Panc1 (cell line): ENCODE results near the gene MYO1A. TPM values are rescaled to one million over a fixed set of nuclear protein-coding genes. Genes with fewer than 3 reads are reported as not detected.

Experiments
- ATAC-seq: fragments of 200-7000 bp; cut with Tn5 transposase; 2 replicates; pipeline ENCODE4 v1.9.1; 2020; ENCODE audit warnings: mild to moderate bottlenecking, moderate library complexity
- BruUV-seq: library from RNA; stranded (reverse); fragments of 400-500 nt; replicated peaks from 2 replicates; lab custom pipeline; 2021; lab: Mats Ljungman, UMichigan
- CTCF ChIA-PET: fragments of 300-600 bp; sonication (Branson Sonifier 250); formaldehyde crosslinking; loops from one replicate; lab custom pipeline; 2022; ENCODE audit warnings: antibody characterized with exemption; lab: Charles Lee
- POLR2A ChIA-PET: fragments of 300-600 bp; sonication (Branson Sonifier 250); formaldehyde crosslinking; loops from one replicate; lab custom pipeline; 2022; ENCODE audit warnings: antibody characterized with exemption; lab: Charles Lee
- DNase-seq: peaks from one replicate; pipeline ENCODE4 v3.0.0-alpha.2; 2010; ENCODE audit warnings: low read depth, low spot score
- H3K27ac ChIP-seq: 2 replicates; pipeline ENCODE4 v1.5.1; 2011; ENCODE audit warnings: mild to moderate bottlenecking, low read length, inconsistent platforms
- H3K27me3 ChIP-seq: fragments of 200-500 bp; sonication (Bioruptor generic); 2 replicates; pipeline ENCODE4 v1.6.0; 2014; ENCODE audit warnings: low read length, inconsistent platforms; ENCODE audit not compliant: control insufficient read depth, insufficient read depth
- H3K36me3 ChIP-seq: fragments of 200-500 bp; sonication (Bioruptor generic); 2 replicates; pipeline ENCODE4 v1.5.1; 2014; ENCODE audit warnings: inconsistent platforms, mild to moderate bottlenecking, low read length, moderate library complexity; ENCODE audit not compliant: control insufficient read depth, insufficient read depth
- H3K4me1 ChIP-seq: 2 replicates; pipeline ENCODE4 v1.5.1; 2011; ENCODE audit warnings: inconsistent platforms, mild to moderate bottlenecking, low read length, moderate library complexity; ENCODE audit not compliant: control insufficient read depth, insufficient read depth
- H3K4me3 ChIP-seq, 2 experiments: 2 replicates each; pipeline ENCODE4 v1.5.1; 2011 to 2012; ENCODE audit warnings: low read depth in 2 of 2, low read length in 2 of 2, mild to moderate bottlenecking in 2 of 2, inconsistent platforms in 1 of 2, moderate library complexity in 1 of 2
- H3K9me3 ChIP-seq: fragments of 200-500 bp; sonication (Bioruptor generic); 2 replicates; pipeline ENCODE4 v1.5.1; 2014; ENCODE audit warnings: low read depth, mild to moderate bottlenecking, inconsistent platforms, low read length, moderate library complexity; ENCODE audit not compliant: control insufficient read depth, insufficient read depth
- POLR2AphosphoS5 ChIP-seq: IDR thresholded peaks from 2 replicates; pipeline ENCODE4 v1.6.1; 2012; ENCODE audit warnings: mild to moderate bottlenecking, low read depth, low read length, moderate library complexity
- SIN3A ChIP-seq: IDR thresholded peaks from 2 replicates; pipeline ENCODE4 v1.6.1; 2012; ENCODE audit warnings: low read depth, mild to moderate bottlenecking, low read length, moderate library complexity, borderline replicate concordance; ENCODE audit not compliant: insufficient read depth
- TCF7L2 ChIP-seq: IDR thresholded peaks from 2 replicates; pipeline ENCODE4 v1.6.1; 2011; ENCODE audit warnings: mild to moderate bottlenecking, low read depth, low read length, inconsistent platforms
- in situ Hi-C: cut with HindIII; loops from 2 replicates; pipeline ENCODE4 v1.10.0; 2016; ENCODE audit warnings: low sequenced_read_pairs, low pct_unique_long_range_greater_than_20kb
- intact Hi-C: fragments of 100-400 bp; cut with micrococcal nuclease; formaldehyde crosslinking; loops from one replicate; pipeline ENCODE4 v1.10.0; 2022; ENCODE audit not compliant: unreplicated experiment
- total RNA-seq: library from RNA; stranded (reverse); gene quantifications from one replicate; pipeline ENCODE4 v1.2.1, GENCODE V29; 2021; ENCODE audit not compliant: unreplicated experiment
- TF ChIP-seq, protein P1 (sequence below): fragments of 450-650 bp; IDR thresholded peaks from 2 replicates; pipeline ENCODE4 v1.5.1; 2017; ENCODE audit warnings: mild to moderate bottlenecking
- TF ChIP-seq, protein P2 (sequence below), 2 experiments: IDR thresholded peaks; 2 replicates each; pipeline ENCODE4 v1.6.1; 2011 to 2012; ENCODE audit warnings: low read depth in 2 of 2, control low read depth in 1 of 2, low read length in 1 of 2, mild to moderate bottlenecking in 1 of 2, moderate library complexity in 1 of 2; ENCODE audit not compliant: insufficient read depth in 1 of 2

Gene MYO1A
- total RNA-seq, 1 experiment from 2014 or later, result not detected

DNA sequence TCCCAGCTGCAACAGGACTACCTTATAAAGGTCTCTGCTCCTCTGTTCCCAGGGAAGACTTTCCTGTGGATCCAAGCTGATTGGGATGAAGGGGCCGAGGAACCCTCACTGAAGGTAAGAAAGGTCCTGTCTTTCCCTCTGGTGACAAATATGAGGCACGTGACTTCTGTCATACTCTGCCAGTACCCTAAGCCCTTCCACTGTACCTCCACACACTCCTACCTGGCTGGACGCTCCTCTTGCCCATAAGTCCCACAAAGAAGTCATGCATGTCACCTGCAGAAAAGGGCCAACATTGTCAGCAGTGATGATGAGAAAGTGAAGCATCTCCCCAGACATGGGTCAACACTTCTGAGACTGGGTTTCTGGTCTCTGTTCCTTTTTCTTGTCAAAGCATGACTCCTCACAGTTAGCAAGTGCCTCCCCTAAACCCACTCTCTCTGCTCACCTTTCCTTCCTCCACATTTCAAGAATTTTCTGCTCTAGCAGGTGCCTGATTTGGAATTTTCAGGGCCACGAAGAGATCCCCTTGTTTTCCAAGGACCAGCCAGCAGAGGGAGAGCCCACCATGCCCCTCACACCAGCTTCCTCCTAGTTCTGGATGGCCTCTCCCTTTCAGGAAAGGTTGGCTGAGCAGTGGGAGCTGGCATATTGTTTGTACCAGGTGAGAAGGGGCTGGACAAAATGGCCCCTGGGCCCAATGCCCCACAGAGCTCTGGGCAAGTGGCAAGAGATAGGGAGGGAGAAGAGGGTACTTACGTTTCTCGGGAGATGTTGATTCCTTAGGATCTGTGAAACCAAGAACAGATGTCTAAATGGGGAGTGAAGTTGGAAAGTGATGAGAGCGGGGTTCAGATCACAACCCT lies 37.1 kb downstream of the MYO1A start:
- ChIA-PET POLR2A (interaction anchor here (0.6 kb wide), 2 partner anchors 37 to 323 kb away, joined by 3 to 5 read pairs; no protein-coding TSS in a partner anchor), CTCF (no interaction called here)
- Histone ChIP-seq H3K9me3 (no peaks in the 10 kb centered on the region), H3K27ac (no peak overlapping the region), H3K4me1 (peaks cover 10% of the 10 kb centered on the region), H3K27me3 (peaks cover 14% of the 10 kb centered on the region), H3K36me3 (no peaks in the 10 kb centered on the region), H3K4me3 (no peak overlapping the region)
- DNase-seq (no peak), ATAC-seq (no peak)
- no TSS peak for BruUV-seq
- intact Hi-C loops (no loop called here), in situ Hi-C loops (no loop called here)
- TF ChIP-seq SIN3A (no peak), TCF7L2 (no peak), POLR2AphosphoS5 (no peak)
- TF ChIP-seq, protein P1, sequence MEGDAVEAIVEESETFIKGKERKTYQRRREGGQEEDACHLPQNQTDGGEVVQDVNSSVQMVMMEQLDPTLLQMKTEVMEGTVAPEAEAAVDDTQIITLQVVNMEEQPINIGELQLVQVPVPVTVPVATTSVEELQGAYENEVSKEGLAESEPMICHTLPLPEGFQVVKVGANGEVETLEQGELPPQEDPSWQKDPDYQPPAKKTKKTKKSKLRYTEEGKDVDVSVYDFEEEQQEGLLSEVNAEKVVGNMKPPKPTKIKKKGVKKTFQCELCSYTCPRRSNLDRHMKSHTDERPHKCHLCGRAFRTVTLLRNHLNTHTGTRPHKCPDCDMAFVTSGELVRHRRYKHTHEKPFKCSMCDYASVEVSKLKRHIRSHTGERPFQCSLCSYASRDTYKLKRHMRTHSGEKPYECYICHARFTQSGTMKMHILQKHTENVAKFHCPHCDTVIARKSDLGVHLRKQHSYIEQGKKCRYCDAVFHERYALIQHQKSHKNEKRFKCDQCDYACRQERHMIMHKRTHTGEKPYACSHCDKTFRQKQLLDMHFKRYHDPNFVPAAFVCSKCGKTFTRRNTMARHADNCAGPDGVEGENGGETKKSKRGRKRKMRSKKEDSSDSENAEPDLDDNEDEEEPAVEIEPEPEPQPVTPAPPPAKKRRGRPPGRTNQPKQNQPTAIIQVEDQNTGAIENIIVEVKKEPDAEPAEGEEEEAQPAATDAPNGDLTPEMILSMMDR, result no peak
- TF ChIP-seq, protein P2, sequence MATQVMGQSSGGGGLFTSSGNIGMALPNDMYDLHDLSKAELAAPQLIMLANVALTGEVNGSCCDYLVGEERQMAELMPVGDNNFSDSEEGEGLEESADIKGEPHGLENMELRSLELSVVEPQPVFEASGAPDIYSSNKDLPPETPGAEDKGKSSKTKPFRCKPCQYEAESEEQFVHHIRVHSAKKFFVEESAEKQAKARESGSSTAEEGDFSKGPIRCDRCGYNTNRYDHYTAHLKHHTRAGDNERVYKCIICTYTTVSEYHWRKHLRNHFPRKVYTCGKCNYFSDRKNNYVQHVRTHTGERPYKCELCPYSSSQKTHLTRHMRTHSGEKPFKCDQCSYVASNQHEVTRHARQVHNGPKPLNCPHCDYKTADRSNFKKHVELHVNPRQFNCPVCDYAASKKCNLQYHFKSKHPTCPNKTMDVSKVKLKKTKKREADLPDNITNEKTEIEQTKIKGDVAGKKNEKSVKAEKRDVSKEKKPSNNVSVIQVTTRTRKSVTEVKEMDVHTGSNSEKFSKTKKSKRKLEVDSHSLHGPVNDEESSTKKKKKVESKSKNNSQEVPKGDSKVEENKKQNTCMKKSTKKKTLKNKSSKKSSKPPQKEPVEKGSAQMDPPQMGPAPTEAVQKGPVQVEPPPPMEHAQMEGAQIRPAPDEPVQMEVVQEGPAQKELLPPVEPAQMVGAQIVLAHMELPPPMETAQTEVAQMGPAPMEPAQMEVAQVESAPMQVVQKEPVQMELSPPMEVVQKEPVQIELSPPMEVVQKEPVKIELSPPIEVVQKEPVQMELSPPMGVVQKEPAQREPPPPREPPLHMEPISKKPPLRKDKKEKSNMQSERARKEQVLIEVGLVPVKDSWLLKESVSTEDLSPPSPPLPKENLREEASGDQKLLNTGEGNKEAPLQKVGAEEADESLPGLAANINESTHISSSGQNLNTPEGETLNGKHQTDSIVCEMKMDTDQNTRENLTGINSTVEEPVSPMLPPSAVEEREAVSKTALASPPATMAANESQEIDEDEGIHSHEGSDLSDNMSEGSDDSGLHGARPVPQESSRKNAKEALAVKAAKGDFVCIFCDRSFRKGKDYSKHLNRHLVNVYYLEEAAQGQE (IDR thresholded peaks at IDR 0.05; ENCODE audit: insufficient read depth in 1 of 2, low read depth in 2 of 2, low read length in 1 of 2), result no peak

DNA sequence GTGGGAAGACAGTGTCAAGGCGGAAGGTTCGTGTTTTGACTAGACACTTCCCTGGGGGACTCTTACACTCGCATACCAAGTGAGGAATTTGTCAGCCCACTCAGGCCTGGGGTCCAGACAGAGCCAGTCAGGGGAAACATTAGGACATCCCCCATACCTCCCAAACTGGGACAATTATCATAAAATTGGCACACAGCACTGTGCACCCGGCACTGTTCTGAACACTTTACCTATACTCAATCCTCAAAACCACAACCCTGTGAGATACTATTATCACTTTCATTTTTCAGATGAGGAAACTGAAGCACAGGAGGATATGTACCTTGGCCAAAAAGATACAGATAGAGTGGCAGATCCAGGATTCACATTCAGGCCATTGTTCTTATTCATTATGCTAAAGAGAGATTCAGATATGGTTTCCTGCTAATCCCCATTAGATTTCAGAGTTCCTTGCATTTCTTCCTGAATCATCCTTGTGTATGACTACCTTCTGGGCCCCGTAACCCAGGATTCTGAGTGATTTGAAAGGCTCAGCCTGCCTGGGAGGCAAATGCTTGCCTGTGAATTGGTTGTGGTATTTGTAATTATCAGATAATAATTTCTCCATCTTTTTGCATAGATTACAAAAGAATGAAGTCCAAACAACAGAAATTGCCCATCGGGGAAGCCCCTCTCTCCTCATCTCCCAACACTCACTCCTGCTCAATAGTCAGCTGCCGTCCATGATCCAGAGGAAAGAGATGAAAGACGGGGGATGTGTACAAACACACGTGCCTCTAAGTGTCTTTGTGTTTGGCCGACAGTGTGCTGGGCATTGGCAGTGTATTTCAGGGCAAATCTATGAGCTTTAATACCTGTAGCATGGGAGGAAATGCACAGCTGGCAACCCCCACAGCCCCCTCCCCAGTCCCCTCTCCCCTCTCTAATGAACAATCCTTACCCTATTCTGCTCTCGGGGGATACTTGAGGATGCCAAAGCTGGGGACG lies 38.2 kb downstream of the MYO1A start:
- ChIA-PET POLR2A (interaction anchor here (0.6 kb wide), 1 partner anchor 35 kb away, joined by 3 read pairs; no protein-coding TSS in a partner anchor), CTCF (interaction anchor here (0.8 kb wide), 1 partner anchor 99 kb away, joined by 5 read pairs; the partner anchor contains the start of gene STAT6)
- no peaks in the 10 kb centered on the region for H3K9me3 ChIP-seq
- ATAC-seq (no peak), DNase-seq (no peak)
- peaks cover 14% of the 10 kb centered on the region for H3K27me3 ChIP-seq
- no peak overlapping the region for H3K27ac ChIP-seq
- TF ChIP-seq TCF7L2 (no peak), POLR2AphosphoS5 (no peak), SIN3A (no peak)
- TF ChIP-seq, protein P1, result no peak
- TF ChIP-seq, protein P2 (IDR thresholded peaks at IDR 0.05; ENCODE audit: insufficient read depth in 1 of 2, low read depth in 2 of 2, low read length in 1 of 2), result no peak
- no peaks in the 10 kb centered on the region for H3K36me3 ChIP-seq
- peaks cover 12% of the 10 kb centered on the region for H3K4me1 ChIP-seq
- intact Hi-C loops (no loop called here), in situ Hi-C loops (no loop called here)
- BruUV-seq, result no TSS peak
- H3K4me3 ChIP-seq, result no peak overlapping the region
